Right lobe of liver (tissue), 6 donors: ENCODE measurements around the gene TNFRSF9. TPM values are rescaled to one million over a fixed set of nuclear protein-coding genes. Genes with fewer than 3 reads are reported as not detected.
"Not testable (repeated sequence)": the region's sequence is repeated elsewhere in the genome, so short reads cannot be mapped to it uniquely, and the experiment has no call there.

Experiments used
- ATAC-seq, 4 donors: fragments of 200-7000 bp; cut with Tn5 transposase; one replicate each; pipeline ENCODE4 v1.9.1; 2020; ENCODE audit warnings: mild to moderate bottlenecking in 4 of 4, moderate library complexity in 4 of 4
- DNase-seq, 3 donors: peaks; one replicate each; pipeline ENCODE4 v3.0.0-alpha.2; 2020
- H3K27ac ChIP-seq, 3 donors: fragments of 200-600 bp; one replicate each; pipeline ENCODE4 v1.8.0; 2022
- H3K27me3 ChIP-seq, 2 donors: fragments of 200-600 bp; one replicate each; pipeline ENCODE4 v1.8.0; 2022
- H3K36me3 ChIP-seq, 4 donors: fragments of 200-600 bp; sonication (generic) in 1 of 4; one replicate each; pipeline versions ENCODE4 v1.5.1 to v1.8.0; 2017 to 2022; ENCODE audit warnings: control low read depth in 1 of 4
- H3K4me1 ChIP-seq, 4 donors: fragments of 200-600 bp; sonication (generic) in 1 of 4; one replicate each; pipeline versions ENCODE4 v1.5.1 to v1.8.0; 2017 to 2022; ENCODE audit warnings: control low read depth in 1 of 4
- H3K4me3 ChIP-seq, 3 donors: fragments of 200-600 bp; one replicate each; pipeline ENCODE4 v1.8.0; 2022
- H3K9me3 ChIP-seq, 4 donors: fragments of 200-600 bp; sonication (generic) in 1 of 4; one replicate each; pipeline versions ENCODE4 v1.5.1 to v1.8.0; 2017 to 2022; ENCODE audit warnings: control low read depth in 1 of 4
- POLR2A ChIP-seq: fragments of 450-650 bp; IDR thresholded peaks from one replicate; pipeline ENCODE4 v1.6.1; 2017; ENCODE audit warnings: antibody characterized with exemption, mild to moderate bottlenecking
- WGBS: methylation state at CpG from one replicate; pipeline ENCODE4 v1.1.6; 2018; ENCODE audit warnings: low coverage, low lambda C conversion rate; ENCODE audit not compliant: insufficient coverage; ENCODE audit errors: missing lambda C conversion rate; 5-methylcytosine and 5-hydroxymethylcytosine counted together
- intact Hi-C, 2 donors: fragments of 100-400 bp; cut with DNase I; formaldehyde crosslinking; loops; one replicate each; pipeline versions ENCODE4 v1.11.2 to v1.14.1; 2022
- total RNA-seq, 6 experiments: library from RNA; depleted of rRNA in 2 of 6; stranded (reverse); fragments of >200 nt in 2 of 6; fragmentation: NEBNext Ultra II Directional in 3 of 6; extraction: Animal tissue kit (Norgen Biotek cat#: 25700) in 3 of 6; gene quantifications; one replicate each; pipeline versions ENCODE4 v1.1.0 to v1.2.4, GENCODE V29; 2016 to 2023
- TF ChIP-seq, protein P1 (sequence below), 4 donors: fragments of 200-600 bp in 3 of 4; fragments of 450-650 bp in 1 of 4; IDR thresholded peaks; one replicate each; pipeline versions ENCODE4 v1.5.1 to v1.8.0; 2016 to 2022; ENCODE audit warnings: antibody characterized with exemption in 4 of 4, mild to moderate bottlenecking in 2 of 4
- donor health status: DM: no; HTN: yes; CAD: no.
- donor health status: DM: no; HTN: no; CAD: no.
- donor health status: DM: no; HTN: no; CAD: no.
- donor health status: DM: no; HTN: yes; CAD: no.
- donor health status: DM: no; HTN: yes; CAD: no.

The TNFRSF9 gene
- total RNA-seq, 6 experiments from 2014 or later, result 0.06 to 0.22 (median 0.10) TPM; not detected in 2

GRCh38 chr1:7921796-7922195 lies 18.8 kb downstream of the TNFRSF9 start:
- TF ChIP-seq, protein P1, sequence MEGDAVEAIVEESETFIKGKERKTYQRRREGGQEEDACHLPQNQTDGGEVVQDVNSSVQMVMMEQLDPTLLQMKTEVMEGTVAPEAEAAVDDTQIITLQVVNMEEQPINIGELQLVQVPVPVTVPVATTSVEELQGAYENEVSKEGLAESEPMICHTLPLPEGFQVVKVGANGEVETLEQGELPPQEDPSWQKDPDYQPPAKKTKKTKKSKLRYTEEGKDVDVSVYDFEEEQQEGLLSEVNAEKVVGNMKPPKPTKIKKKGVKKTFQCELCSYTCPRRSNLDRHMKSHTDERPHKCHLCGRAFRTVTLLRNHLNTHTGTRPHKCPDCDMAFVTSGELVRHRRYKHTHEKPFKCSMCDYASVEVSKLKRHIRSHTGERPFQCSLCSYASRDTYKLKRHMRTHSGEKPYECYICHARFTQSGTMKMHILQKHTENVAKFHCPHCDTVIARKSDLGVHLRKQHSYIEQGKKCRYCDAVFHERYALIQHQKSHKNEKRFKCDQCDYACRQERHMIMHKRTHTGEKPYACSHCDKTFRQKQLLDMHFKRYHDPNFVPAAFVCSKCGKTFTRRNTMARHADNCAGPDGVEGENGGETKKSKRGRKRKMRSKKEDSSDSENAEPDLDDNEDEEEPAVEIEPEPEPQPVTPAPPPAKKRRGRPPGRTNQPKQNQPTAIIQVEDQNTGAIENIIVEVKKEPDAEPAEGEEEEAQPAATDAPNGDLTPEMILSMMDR (IDR thresholded peaks at IDR 0.05), result no peak
- no peak for TF ChIP-seq POLR2A
- no peaks in the 10 kb centered on the region for H3K36me3 ChIP-seq
- H3K27ac ChIP-seq, result no peak overlapping the region
- H3K4me3 ChIP-seq, result no peak overlapping the region
- intact Hi-C loops, result no loop called here
- H3K9me3 ChIP-seq, result no peaks in the 10 kb centered on the region
- WGBS, result 71% methylated on average over 7 of the region's 7 CpGs
- H3K27me3 ChIP-seq, result no peaks in the 10 kb centered on the region
- H3K4me1 ChIP-seq, result no peaks in the 10 kb centered on the region
- DNase-seq (no peak), ATAC-seq (no peak)

DNA sequence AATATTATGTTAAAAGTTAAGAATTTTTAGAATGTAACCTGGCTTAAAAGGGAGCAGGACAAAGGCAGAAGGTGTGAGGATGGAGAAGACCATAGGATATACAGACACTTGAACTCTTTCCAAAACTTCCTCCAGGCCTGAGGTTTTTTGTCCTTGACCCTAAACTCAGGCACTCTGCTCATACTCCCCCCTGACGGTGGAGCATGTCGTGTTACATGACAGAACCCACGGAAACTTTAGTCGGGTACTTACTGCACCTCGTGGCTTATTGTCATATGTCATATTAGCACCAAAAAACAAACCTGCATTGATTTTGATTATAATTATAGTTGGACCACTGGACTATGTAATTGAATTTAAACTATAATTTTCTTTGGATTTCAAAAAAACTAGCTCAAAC lies 20.8 kb downstream of the TNFRSF9 start:
- no peaks in the 10 kb centered on the region for H3K4me1 ChIP-seq
- 26% methylated on average over 3 of the region's 5 CpGs for WGBS
- no peak overlapping the region for H3K4me3 ChIP-seq
- no peaks in the 10 kb centered on the region for H3K27me3 ChIP-seq
- no peaks in the 10 kb centered on the region for H3K36me3 ChIP-seq
- H3K27ac ChIP-seq, result no peak overlapping the region
- H3K9me3 ChIP-seq, result no peaks in the 10 kb centered on the region
- intact Hi-C loops, result no loop called here
- TF ChIP-seq, protein P1 (IDR thresholded peaks at IDR 0.05), result no peak
- TF ChIP-seq POLR2A, result no peak
- DNase-seq, result no peak
- ATAC-seq, result no peak

- ATAC-seq, H3K9me3 ChIP-seq, H3K27me3 ChIP-seq, H3K4me1 ChIP-seq, H3K27ac ChIP-seq, intact Hi-C loops, H3K36me3 ChIP-seq, H3K4me3 ChIP-seq, DNase-seq: not testable (repeated sequence)
- WGBS, result 70% methylated on average over 4 of the region's 5 CpGs
Observed at GRCh38 chr1:7917971-7918370, 22.7 kb downstream of the TNFRSF9 start.

DNA sequence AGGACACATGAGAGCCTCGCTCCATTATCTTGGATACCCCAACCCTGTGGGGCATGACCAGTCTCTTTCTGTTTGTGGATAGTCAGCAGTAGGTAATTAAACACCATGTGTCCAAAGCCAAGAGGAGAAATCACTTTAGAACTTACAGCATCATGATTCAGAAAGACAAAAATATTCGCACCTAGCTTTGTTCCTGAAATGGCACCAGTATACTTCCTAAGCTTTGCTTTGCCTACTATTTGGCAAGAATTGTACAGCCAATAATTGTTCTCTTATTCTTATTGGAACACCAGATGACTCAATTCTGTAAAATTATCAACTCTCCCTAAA lies 24.2 kb downstream of the TNFRSF9 start:
- TF ChIP-seq, protein P1 (IDR thresholded peaks at IDR 0.05), result no peak
- TF ChIP-seq POLR2A, result no peak
- no peak for DNase-seq
- intact Hi-C loops, result no loop called here
- no peaks in the 10 kb centered on the region for H3K4me1 ChIP-seq
- no peaks in the 10 kb centered on the region for H3K36me3 ChIP-seq
- 69% methylated on average over 2 of the region's 2 CpGs for WGBS
- H3K27ac ChIP-seq, result no peak overlapping the region
- H3K4me3 ChIP-seq, result no peak overlapping the region
- ATAC-seq, result no peak
- peaks cover 0 to 8% of the 10 kb centered on the region in 2 donors for H3K27me3 ChIP-seq
- H3K9me3 ChIP-seq, result no peaks in the 10 kb centered on the region

DNA sequence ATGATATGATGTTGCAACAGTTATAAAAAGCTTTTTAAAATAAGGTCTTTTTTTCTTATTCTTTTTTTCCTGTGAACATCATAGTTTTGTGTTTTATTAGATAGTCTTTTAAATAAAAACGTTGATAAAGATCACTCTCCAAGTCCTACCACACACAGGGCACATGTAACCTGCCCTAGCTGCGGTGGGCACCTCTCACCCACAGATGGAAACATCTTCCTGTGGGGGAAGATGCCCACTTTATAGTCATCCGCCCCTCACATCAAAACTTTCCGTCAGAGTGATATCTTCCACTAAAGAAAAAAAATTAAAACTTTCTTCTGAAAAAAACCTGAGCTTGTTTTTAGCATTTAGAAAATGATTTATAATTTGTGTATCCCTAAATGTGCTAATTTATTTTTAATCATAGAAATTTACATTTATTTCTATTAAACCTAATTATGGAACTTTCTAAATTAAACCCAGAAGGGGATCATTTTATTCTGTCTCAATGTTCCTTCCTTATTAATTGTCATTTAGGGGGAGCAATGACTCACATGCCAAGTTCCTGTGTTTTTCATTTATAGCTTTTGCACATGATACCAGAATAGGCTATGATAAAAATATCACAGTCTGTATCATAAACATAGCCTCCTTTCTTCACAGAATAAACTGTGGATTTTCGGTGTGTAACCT lies 24.7 kb downstream of the TNFRSF9 start:
- Histone ChIP-seq H3K27ac (no peak overlapping the region), H3K4me1 (no peaks in the 10 kb centered on the region), H3K4me3 (no peak overlapping the region), H3K27me3 (peaks cover 0 to 8% of the 10 kb centered on the region in 2 donors), H3K9me3 (no peaks in the 10 kb centered on the region), H3K36me3 (no peaks in the 10 kb centered on the region)
- no peak for TF ChIP-seq POLR2A
- TF ChIP-seq, protein P1 (IDR thresholded peaks at IDR 0.05), result no peak
- 59% methylated on average over 5 of the region's 5 CpGs for WGBS
- ATAC-seq (no peak), DNase-seq (no peak)
- intact Hi-C loops, result no loop called here
